ENCODE data around the gene CYP4F8.
"Not testable (repeated sequence)": the region's sequence is repeated elsewhere in the genome, so short reads cannot be mapped to it uniquely, and the experiment has no call there.

The CYP4F8 gene

DNA sequence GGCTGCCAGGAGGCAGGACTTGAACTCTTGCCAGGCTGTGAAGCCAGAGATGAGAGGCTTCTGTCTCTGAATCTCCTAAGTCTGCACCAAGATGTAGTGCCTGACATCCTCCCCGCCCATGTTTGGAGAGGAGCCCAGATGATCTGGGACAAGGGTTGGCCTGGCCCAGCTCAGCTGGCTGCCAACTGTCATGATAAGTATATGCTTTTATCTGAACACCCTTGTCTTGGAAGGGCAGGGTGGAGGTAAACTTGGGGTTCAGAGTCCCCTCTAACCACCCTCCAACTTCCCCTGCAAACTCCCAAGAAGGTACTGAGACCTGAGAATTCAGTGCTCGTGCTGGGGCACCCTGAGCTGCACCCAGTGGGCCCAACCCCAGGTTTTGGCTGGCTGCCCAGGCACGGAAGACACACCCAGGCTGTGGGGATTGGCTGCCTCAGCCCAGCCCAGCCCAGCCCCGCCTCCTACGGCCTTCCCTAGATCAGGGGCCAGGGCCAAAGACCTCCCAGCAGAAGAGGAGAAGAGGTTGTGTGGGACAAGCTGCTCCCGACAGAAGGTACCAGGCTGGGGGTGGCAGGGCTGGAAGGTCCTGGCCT lies 57.7 kb downstream of the CYP4F8 start, which contains the start of gene CYP4F12:
CYP4F12 (plus strand) TSS at position 508 of the 596 bp plus-strand sequence. CDS start 443 bp downstream, outside the sequence.
- TF ChIP-seq, protein P1, sequence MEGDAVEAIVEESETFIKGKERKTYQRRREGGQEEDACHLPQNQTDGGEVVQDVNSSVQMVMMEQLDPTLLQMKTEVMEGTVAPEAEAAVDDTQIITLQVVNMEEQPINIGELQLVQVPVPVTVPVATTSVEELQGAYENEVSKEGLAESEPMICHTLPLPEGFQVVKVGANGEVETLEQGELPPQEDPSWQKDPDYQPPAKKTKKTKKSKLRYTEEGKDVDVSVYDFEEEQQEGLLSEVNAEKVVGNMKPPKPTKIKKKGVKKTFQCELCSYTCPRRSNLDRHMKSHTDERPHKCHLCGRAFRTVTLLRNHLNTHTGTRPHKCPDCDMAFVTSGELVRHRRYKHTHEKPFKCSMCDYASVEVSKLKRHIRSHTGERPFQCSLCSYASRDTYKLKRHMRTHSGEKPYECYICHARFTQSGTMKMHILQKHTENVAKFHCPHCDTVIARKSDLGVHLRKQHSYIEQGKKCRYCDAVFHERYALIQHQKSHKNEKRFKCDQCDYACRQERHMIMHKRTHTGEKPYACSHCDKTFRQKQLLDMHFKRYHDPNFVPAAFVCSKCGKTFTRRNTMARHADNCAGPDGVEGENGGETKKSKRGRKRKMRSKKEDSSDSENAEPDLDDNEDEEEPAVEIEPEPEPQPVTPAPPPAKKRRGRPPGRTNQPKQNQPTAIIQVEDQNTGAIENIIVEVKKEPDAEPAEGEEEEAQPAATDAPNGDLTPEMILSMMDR (conservative IDR thresholded peaks at IDR 0.05; ENCODE audit: low read length), result no peak
- DNase-seq (ENCODE audit: low read depth), result peak; percentile 17
- no peak within 1 kb of the TSS for H3K4me3 ChIP-seq (ENCODE audit: low read length)

DNA sequence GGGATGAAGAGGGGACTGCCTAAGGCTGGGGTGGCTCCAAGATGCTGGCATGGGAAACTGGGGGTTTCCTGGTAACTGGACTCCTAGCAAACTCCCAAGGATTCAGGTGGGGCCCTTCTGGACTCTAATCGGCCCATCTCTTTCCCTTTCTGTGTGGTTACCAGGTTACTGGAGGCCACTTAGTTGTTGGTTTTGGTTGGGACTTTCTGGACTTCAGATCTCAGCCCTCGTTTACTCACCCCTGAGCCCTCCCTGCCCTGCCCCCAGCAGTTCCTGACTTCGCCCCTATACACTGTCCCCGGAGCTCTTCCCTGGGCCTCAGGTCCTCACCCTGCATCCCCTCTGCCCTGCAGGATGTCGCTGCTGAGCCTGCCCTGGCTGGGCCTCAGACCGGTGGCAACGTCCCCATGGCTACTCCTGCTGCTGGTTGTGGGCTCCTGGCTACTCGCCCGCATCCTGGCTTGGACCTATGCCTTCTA lies 58.2 kb downstream of the CYP4F8 start:
- no peak for DNase-seq (ENCODE audit: low read depth)
- TF ChIP-seq, protein P1 (conservative IDR thresholded peaks at IDR 0.05; ENCODE audit: low read length), result no peak
- H3K4me3 ChIP-seq (ENCODE audit: low read length), result no peak overlapping the region

DNA sequence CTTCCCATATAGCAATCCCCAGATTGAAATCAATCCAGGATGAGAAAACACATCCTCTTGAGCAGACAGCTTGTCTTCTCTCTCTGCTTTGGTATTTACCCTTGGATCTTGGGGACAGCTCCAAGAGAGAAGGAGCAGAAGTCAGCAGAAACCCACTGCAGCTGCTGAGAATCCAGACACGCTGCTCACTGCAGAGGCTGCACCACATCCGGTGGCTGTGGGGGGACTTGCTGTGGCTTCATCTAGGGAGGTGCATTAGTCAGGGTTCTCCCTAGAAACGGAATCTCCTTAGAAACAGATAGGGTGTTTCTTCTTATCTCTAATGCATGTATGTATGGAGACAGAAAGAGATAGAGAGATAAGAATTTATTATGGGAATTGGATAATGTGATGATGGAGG lies 60.5 kb downstream of the CYP4F8 start:
- H3K4me3 ChIP-seq (ENCODE audit: low read length), result no peak overlapping the region
- TF ChIP-seq, protein P1 (conservative IDR thresholded peaks at IDR 0.05; ENCODE audit: low read length), result no peak
- no peak for DNase-seq (ENCODE audit: low read depth)

DNA sequence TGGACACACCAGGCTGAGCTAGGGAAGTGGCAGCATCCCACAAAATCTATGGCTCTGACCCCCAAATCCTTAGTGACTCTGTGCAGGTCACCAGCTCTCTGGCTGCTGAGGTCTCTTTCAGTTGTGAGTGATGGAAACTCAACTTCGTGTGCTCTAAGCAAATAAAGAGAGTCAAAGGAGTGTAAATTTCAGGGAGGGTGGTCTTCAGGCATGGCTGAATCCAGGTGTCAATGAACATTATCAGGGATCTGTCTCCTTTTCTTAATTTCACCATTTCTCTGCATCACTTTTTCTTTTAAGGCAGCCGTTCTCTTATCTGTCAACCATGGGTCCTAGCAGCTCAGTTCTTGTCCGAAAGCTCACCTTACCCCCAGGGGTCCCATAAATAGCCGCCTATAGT lies 64.1 kb downstream of the CYP4F8 start:
- H3K4me3 ChIP-seq (ENCODE audit: low read length), result no peak overlapping the region
- TF ChIP-seq, protein P1 (conservative IDR thresholded peaks at IDR 0.05; ENCODE audit: low read length), result no peak
- DNase-seq (ENCODE audit: low read depth), result no peak

DNA sequence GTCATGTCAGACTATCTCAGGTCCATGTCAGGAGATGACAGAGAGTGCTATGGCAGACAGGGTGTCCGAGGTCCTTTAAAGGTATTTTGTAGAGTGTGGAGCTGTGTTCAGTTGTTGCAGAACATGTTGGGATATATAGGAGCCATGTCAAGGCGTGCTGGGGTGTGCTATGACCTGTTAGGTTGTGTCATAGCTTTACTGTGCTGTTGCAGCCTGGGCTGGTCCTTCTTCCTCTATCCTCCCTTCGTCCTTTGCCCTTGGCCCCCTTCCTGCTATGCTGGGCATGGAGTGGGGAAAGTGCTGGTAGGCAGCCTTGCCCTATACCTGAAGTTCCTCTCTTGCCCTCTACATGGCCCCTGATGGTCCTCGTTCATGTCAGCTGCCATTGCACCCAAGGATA lies 64.8 kb downstream of the CYP4F8 start:
- H3K4me3 ChIP-seq (ENCODE audit: low read length); DNase-seq (ENCODE audit: low read depth): not testable (repeated sequence)
